SIG-M5 treated with dmso at 0.1 percent for 504 hours (cell line): Measurements from ENCODE around the gene HEATR5B.
"Not testable (repeated sequence)": the region's sequence is repeated elsewhere in the genome, so short reads cannot be mapped to it uniquely, and the experiment has no call there.

ENCODE experiments used
- DNase-seq: peaks from one replicate; lab custom pipeline; 2025; ENCODE audit not compliant: unreplicated experiment; lab: John Stamatoyannopoulos, UW

The HEATR5B gene

DNA sequence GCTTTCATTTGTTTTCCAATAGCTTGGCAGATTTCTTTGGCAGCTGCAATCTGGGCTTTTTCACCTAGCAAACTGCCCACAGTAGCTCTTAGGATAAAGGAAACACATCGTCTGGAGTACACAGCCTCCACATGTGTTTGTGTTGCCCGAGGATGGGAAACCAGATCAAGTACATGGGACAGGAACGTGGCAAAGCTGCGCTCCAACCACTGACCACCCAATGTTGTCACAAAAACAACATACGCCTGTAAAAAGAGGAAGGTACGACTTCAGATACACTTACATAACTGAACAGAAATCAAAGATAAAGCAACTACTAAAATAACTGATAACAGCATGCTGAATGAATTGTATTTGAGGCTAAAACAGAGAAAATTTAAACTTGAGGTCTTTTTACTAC lies 15.5 kb downstream of the HEATR5B start:
- no peak for DNase-seq

DNA sequence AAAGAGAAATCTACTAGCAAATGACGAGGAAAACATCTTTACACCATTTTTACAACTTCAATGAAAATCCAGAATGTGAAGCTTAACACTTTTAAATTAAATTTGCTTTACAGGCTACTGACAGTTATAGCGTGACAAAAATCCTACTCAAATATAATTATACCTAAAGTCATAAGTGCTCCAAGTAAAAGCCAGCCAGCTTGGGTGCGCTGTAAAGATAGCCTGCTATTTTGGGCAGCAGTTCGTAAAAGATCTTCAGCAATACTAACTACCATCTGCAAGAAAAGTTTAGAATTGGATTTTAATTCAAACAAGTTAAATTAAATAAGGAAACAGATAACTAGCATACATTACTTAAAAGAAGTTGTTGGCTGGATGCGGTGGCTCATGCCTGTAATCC lies 22.4 kb downstream of the HEATR5B start:
- no peak for DNase-seq

DNA sequence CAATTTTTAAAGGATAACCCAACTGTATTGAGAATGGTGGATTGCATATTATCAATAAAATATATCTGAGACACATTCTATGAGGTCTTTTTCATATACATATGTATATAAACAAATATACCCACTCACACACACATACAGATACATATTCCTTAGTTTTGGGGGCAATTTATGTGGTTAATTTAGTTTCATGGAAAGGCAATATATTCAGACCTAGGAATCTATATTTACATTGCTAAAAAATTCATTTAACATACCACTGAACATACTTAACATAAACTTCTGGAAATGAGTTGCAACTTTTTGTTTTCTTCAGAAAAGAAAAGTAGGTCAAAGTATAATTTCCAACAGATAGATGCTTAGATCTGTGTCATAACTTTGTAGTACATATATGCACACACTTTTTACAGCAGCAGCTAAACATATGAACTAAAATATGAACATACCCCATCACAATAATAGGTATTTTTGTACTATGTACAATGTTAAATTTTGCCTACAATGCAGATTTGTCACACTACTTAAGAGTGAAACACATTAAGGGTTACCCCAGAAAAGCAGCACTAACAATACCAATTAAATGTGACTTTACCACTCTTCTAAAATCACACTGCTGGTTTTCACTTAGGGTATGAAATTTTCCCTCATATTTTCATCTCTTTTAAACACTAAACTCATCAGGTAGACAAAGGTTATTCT lies 23.0 kb downstream of the HEATR5B start:
- no peak for DNase-seq

DNA sequence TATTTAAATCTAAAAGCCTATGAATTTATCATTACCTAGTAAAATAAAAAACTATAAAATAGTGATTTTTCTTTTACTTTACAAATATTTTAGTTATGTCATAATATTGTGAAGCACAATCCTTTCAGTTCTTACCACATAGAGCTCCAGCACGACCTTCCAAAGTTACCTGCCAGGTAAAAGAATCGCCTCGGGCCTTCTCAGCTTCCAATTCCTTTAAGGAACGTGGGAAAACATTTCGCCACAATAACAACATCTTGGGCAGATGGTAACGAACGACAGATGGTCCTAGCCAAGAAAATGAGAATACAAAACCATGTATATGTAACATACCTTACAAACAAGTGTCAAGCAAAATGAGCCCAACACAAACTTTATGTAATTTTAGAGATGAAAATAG lies 23.7 kb downstream of the HEATR5B start:
- DNase-seq: no peak

DNA sequence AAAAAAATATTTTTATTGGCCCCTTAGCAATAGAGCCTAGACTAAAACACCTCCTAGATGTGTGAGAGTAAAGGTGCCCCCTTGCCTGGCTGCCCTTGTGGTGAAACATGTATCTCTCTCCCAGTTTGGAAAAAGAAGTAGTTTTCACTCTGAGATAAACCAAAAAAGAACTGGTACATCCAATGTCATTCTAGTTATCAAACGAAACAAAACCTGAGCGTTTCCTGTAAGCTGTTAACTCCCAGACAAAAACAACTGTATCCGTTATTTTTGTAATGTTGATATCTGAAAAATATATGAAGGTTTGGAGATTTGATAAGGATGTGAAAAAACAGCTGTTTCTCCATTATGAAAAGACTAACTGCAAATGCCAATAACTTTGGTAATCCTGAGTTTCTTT lies 24.3 kb downstream of the HEATR5B start:
- DNase-seq: no peak

DNA sequence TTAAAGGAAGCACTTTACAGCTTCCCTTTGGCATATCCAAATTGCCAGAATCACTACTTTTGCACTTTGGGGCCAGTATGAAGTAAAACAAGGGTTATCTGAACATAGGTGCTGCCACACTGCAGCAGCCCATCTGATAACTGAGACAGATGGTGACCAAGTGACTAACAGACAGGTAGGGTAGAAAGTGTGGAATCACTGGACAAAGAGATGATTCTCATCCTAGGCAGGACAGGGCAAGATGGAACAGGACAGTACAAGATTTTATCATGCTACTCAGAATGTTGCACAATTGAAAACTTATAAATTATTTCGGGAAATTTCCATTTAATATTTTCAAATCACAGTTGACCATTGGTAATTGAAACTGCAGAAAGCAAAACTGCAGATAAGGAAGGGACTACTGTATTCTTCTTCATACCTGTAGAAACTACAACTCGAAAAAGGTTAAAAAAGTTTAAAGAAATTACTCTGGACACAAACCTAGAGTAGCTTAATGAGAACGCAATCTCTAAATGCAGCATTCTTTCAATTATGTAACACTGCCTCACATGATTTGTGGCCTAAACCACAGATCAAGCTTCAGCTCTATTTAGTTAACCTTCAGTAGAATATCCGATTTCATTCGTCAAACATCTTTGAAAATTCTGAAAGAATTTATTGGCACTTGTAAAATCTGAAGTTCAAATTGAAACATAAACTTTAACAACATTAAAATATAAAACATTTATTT lies 31.4 kb downstream of the HEATR5B start:
- DNase-seq: no peak

DNA sequence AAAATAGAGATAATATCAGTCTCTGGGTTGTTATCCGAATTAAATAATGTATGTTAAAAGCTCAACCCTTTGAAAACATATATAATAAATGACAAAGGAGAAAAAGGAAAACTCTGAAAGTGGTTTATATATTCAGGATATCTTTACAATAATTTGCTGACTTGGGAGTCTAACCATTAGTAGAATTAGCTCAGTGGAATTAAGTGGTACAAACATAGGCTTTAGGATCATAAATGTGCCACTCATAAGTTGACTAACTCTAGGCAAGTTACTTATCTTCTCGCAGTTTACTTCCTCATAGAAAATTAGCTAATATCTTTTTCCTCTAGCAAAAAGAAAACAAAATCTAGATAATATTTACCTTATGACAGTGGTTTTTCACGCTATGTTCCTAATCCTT lies 44.6 kb downstream of the HEATR5B start:
- DNase-seq: no peak

DNA sequence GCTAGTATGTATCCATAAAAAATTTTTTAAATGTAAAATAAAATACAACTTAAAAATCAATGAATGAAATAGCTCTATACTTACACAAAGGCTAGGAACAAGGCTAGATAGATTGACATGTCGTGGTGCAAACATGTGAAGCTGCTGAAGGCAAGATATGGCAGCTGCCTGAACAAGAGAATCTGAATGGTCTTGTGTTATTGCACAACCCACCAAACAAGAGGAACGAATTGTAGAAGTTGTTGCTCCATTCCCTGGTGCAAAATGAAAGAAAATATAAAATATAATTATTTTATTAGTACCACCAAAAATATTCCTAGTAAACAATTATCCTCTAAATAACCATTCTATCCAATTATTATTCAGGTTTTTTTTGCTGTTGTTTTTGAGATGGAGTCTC lies 46.4 kb downstream of the HEATR5B start:
- no peak for DNase-seq

DNA sequence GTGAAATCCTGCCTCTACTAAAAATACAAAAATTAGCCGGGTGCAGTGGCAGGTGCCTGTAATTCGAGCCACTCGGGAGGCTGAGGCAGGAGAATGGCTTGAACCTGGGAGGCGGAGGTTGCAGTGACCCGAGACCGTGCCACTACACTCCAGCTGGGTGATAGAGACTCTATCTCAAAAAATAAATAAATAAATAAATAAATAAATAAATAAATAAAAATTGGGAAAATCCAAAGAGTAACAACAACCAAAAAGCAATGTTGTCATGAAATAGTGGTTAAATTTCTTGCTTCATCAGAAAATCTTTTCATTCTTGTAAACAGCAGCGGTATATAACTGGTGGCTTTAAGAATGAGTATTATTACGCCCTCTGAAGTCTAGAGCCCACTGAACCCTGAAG lies 54.4 kb downstream of the HEATR5B start:
- no peak for DNase-seq

DNA sequence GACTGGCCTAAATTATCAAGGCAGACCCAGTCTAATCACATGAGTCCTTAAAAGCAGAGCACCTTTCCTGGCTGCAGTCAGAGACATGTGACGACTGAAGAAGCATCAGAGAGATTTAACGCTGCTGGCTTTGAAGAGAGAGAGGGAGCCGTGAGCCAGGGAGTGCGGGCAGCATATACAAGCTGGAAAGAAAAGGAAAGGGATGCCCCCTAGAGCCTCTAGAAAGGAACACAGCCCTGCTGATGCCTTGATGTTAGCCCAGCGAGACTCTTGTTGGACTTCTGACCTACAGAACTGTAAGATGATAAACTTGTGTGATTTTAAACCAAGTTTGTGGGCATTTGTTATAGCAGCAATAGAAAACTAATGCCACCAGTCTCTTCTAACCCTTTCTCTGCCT lies 58.1 kb downstream of the HEATR5B start:
- peak; percentile 8 for DNase-seq

DNA sequence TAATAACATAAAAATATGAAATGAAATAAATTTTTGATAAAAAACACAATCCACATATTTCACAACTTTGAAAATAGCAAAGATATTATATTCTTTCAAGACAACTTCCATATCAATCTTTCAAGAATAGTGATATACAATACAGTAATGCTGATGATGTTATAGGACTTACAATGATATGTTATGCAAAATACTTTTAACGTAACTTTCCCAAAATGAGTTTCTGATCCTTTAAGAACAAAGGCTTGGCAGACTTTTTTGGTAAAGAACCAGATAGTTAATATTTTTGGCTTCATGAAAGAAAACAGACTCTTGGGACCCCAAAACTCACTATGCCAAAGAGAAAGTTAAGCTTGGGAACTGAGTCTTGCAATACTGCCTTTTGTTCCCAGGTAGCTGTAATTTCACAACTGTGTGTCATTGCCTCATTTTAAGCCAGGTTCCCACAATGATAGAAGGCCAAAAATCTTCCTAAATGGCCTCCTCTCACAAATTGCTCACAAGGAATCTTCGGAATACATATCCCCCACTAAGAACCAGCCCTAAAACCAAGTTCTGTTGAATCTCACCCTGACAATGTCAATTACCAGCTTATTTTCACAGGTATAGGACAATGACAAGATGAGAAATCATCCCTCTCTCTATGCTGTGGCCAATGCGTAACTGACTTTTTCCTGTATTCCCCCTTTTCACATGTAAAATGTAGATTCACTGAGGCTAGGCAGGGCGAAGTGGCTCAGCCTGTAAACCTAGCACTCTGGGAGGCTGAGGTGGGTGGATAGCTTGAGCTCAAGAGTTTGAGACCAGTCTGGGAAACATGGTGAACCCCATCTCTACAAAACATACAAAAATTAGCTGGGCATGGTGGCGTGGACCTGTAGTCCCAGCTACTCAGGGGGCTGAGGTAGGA lies 63.0 kb downstream of the HEATR5B start:
- no peak for DNase-seq

DNA sequence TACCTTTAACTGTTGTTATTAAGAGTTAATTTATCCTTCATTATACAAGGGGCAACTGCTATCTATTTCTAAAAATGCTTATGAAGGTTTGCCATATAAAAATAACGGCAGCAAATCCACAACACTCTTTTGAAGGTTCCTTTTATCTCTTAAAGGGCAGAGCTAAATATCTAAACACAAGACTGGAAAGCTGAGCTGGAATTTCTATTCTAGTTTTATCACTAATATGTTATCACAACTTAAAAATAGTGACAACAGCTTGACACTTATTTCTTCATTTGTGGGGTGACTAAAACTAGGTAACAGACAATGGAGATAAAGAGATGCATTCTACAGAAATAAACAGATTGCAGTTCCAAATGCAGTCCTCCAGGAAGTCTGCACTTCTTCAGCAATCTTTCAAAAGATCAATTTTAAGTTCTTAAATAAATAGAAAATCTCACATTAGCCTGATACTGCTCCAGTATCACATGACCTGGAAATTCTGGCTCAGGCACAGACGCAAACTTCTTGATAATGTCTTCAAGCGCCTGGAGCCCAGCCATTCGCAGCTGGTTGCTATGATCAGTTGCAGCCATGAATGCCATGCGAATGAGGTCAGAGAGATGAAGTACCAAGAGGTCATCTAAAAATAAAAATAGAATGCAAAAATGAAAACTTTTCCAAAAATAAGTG lies 63.8 kb downstream of the HEATR5B start:
- DNase-seq: no peak

DNA sequence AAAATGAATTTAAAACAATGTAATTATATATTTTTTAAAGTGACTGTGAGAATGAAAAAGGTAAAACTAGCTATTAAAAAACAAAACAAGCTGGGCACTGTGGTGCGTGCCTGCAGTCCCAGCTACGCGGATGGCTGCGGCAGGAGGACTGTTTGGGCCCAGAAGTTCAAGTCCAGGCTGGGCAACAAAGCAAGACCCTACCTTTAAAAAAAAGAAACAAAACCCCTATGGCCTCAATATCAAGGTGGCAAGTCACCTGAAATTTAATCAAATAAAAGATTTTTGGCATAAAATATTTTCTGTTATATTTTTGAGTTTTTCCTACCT lies 70.9 kb downstream of the HEATR5B start:
- DNase-seq: no peak

DNA sequence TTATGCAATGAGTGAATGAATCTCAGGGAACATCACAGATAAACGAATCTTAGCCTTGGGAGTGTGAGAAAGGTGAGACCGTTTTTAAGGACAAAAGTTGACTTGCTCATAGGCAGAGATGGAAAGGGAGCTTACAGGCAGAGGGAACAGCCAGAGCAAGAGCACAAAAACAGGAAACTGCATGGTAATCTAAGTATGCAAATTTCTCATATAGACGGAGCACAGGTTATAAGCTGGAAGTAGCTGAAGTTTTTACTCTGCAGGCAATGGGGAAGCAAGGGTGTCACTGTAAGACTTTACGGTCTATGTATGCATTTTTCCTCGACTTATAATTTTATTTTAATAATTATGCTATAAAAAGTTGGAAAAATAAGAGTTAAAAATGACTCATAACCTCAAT lies 73.0 kb downstream of the HEATR5B start:
- DNase-seq: no peak

DNA sequence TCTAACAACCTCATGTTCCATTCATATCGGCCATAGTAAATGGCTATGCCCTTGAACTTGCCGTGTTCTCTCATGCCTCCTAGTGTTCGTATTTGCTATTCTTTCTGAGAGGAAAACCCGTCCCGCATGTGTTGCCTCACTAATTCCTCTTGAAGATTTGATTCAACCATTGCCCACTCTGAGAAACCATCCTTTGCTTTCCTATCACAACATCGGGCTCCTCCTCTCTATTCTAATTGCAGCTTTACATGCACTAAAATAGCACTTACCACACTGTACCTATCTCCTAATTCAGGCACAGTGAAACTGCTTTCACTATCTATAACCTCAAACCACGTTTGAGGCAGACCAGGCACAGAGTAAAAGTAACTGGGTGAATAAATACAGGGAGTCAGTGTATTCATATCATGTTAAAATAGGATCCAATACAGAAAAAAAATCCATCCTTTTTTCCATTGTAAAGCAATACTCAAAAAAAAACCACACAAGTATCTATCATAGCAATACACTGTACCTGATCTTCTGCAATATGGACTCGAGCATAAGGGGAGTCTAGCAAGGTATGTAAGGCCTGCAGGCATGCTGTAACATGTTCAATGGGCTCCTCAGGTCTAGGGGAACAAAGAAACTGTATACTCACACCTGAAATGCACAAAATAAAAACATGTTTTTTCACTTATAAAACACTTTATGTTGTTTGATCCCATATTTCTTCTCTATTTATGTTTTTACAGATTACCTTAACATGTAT lies 78.9 kb downstream of the HEATR5B start:
- peak; percentile 51 for DNase-seq

DNA sequence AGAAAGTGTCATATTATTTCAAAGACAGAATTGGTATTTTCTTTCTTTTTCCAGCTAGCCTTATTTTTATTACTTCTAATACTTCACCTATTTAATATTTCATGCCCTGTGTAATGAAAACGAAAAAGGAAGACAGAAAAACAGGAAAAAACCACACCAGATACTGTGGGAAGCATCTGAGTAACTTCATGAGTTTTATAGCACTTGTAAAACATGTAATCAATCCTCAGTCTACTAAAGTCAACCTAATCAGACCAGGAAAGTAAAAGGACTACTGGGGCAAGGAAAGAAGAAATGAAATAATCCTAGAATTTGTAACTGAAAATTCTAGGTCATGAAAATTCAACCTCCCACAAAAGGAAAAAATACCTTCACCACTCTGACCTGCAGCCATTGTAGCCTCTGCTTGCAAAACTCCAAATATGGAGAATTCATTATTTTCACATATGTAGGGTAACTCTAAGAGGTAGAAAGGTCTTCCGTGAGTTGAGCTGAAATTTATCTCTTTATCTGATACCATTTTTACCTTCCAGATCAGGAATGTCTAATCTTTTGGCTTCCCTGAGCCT lies 83.1 kb downstream of the HEATR5B start:
- no peak for DNase-seq

DNA sequence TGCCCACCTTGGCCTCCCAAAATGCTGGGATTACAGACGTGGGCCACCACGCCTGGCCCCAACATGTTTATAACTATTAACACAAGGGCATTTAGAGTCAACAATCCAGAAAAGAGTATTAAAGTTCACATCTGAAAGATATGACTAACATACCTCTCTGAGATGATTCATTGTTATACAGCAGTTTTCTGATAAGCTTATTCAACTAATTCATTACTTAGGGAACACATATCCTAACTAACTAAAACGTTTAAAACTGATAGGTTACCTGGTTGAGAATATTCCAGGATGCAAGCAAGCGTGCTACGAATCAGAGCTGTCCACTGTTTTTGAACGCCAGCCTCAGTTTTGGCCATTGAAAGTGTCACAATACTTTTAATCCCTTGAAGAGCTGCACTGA lies 83.9 kb downstream of the HEATR5B start:
- DNase-seq: no peak

DNA sequence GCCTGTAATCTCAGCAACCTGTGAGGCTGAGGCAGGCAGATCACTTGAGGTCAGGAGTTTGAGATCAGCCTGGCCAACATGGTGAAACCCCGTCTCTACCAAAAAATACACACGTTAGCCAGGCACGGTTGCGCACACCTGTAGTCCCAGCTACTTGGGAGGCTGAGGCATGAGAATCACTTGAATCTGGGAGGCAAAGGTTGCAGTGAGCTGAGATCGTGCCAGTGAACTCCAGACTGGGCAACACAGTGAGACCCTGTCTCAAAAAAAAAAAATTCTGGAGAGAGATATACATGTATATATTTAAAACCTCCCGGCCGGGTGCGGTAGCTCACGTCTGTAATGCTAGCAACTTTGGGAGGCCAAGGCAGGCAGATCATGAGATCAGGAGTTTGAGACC lies 84.8 kb downstream of the HEATR5B start:
- DNase-seq: not testable (repeated sequence)

DNA sequence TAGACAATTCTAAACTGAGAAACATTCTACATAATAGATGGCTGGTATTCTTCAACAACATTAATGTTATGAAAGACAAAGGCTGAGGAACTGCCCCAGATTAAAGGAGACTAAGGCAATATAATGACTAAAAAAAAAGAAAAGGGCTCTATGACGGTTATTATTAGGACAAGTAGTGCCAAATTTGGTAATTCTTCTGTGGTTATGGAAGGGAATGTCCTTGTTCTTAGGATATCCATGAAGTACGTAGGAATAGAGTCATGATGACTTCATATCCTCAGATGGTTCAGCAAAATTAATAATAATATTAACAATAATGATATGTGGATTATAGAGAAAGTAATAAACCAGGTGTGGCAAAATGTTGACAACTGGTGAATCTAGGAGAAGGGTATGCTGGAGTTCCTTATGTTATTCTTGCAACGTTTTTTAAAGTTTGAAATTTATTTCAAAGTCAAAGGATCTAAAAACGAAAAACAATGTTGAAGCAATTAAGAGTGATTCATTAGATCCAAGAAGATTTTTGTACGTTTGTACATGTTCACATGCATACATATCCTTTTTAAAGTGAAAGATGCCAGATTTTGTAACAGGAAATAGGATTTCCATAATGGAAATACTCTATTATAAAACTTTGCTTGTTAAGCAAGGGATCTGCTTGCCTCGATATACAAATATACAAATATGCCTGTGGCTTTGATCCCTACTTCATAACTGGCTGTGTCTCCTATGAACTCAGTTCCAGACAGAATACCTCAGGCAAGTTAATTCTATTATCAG lies 90.1 kb downstream of the HEATR5B start:
- DNase-seq: no peak

DNA sequence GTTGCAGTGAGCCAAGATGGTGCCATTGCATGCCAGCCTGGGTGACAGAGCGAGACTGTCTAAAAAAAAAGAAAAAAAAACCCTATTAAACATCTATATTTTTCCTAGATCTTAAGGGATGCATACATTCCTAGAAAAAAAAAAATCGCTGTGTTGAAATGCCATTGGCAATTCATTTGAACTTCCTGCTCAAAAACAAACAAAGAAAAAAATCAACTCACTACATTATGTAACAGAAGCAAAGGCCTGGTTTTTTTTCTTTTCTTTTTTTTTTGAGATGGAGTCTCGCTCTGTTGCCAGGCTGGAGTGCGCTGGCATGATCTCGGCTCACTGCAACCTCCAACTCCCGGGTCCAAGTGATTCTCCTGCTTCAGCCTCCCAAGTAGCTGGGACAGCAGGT lies 96.2 kb downstream of the HEATR5B start:
- DNase-seq: no peak
